ENCODE measurements around the gene KLF6.
"Not testable (repeated sequence)": the region's sequence is repeated elsewhere in the genome, so short reads cannot be mapped to it uniquely, and the experiment has no call there.

KLF6 gene

GRCh38 chr10:3738855-3739350 is 46.1 kb downstream of the KLF6 start:
- DNase-seq (ENCODE audit: insufficient read length, low spot score) = no peak
- FAIRE-seq = no peak

- DNase-seq (ENCODE audit: insufficient read length, low spot score) = no peak
- FAIRE-seq = no peak
Observed at GRCh38 chr10:3737864-3738263, 47.1 kb downstream of the KLF6 start.

GRCh38 chr10:3735175-3735574 is 49.8 kb downstream of the KLF6 start:
- DNase-seq (ENCODE audit: insufficient read length, low spot score) (no peak), FAIRE-seq (peak; percentile 20)

- FAIRE-seq (no peak), DNase-seq (ENCODE audit: insufficient read length, low spot score) (no peak)
Observed at GRCh38 chr10:3734111-3734510, 50.9 kb downstream of the KLF6 start.

GRCh38 chr10:3732183-3732582 is 52.8 kb downstream of the KLF6 start:
- DNase-seq (ENCODE audit: insufficient read length, low spot score); FAIRE-seq: not testable (repeated sequence)

GRCh38 chr10:3729397-3729976 is 55.5 kb downstream of the KLF6 start:
- DNase-seq (ENCODE audit: insufficient read length, low spot score) = no peak
- FAIRE-seq = no peak

- no peak for DNase-seq (ENCODE audit: insufficient read length, low spot score)
- FAIRE-seq = no peak
Observed at GRCh38 chr10:3728563-3728962, 56.4 kb downstream of the KLF6 start.

- DNase-seq (ENCODE audit: insufficient read length, low spot score) = no peak
- FAIRE-seq = no peak
Observed at GRCh38 chr10:3727268-3727667, 57.7 kb downstream of the KLF6 start.

All from HTR-8/SVneo (cell line).